ENCODE measurements around the gene CAMK2A.

The CAMK2A gene

GRCh38 chr5:150289551-150290390, at the start of gene CAMK2A:
Gene CAMK2A (minus strand): TSS chr5:150289773. CDS start chr5:150289625, 148 bp downstream.
- POLR2A ChIA-PET (ENCODE audit: low non-redundant PET): interaction anchor here (0.6 kb wide), 1 partner anchor 38 kb away, joined by 3 read pairs; no protein-coding TSS in a partner anchor
- no peak for DNase-seq (ENCODE audit: low spot score)

GRCh38 chr5:150339165-150339564, 49.6 kb upstream of the CAMK2A start:
- no peak for DNase-seq (ENCODE audit: low spot score)
- no peak for TF ChIP-seq CTCF (conservative IDR thresholded peaks at IDR 0.05; ENCODE audit: low read depth)
- CTCF ChIA-PET: interaction anchor here (2.9 kb wide), 1 partner anchor 11 kb away, joined by 20 read pairs; no protein-coding TSS in a partner anchor
- H3K27ac ChIP-seq: no peak overlapping the region
- POLR2A ChIA-PET (ENCODE audit: low non-redundant PET): no interaction called here

More at GRCh38 chr5:150289551-150290390, at the start of gene CAMK2A:
- TF ChIP-seq CTCF (conservative IDR thresholded peaks at IDR 0.05; ENCODE audit: low read depth): no peak
- H3K27ac ChIP-seq: no peak within 1 kb of the TSS
- CTCF ChIA-PET: interaction anchor here (0.7 to 1.2 kb wide), 3 partner anchors 17 to 365 kb away, joined by 3 to 5 read pairs (median 4); no protein-coding TSS in a partner anchor

- no peak for TF ChIP-seq CTCF (conservative IDR thresholded peaks at IDR 0.05; ENCODE audit: low read depth)
- DNase-seq (ENCODE audit: low spot score): no peak
- H3K27ac ChIP-seq: no peak overlapping the region
- ChIA-PET POLR2A (ENCODE audit: low non-redundant PET) (no interaction called here), CTCF (interaction anchor here (0.5 to 2.9 kb wide), 2 partner anchors 12 to 124 kb away, joined by 7 to 20 read pairs; no protein-coding TSS in a partner anchor)
Observed at GRCh38 chr5:150338546-150338945, 49.0 kb upstream of the CAMK2A start.

- POLR2A ChIA-PET (ENCODE audit: low non-redundant PET): no interaction called here
- no peak for TF ChIP-seq CTCF (conservative IDR thresholded peaks at IDR 0.05; ENCODE audit: low read depth)
- CTCF ChIA-PET: interaction anchor here (0.6 to 1.3 kb wide), 2 partner anchors 15 to 86 kb away, joined by 3 read pairs; no protein-coding TSS in a partner anchor
Observed at GRCh38 chr5:150335778-150336177, 46.2 kb upstream of the CAMK2A start.

GRCh38 chr5:150333400-150333799, 43.8 kb upstream of the CAMK2A start:
- no peak overlapping the region for H3K27ac ChIP-seq
- no peak for TF ChIP-seq CTCF (conservative IDR thresholded peaks at IDR 0.05; ENCODE audit: low read depth)
- ChIA-PET POLR2A (ENCODE audit: low non-redundant PET) (no interaction called here), CTCF (no interaction called here)
- DNase-seq (ENCODE audit: low spot score): no peak

More at GRCh38 chr5:150335778-150336177, 46.2 kb upstream of the CAMK2A start:
- no peak for DNase-seq (ENCODE audit: low spot score)
- H3K27ac ChIP-seq: no peak overlapping the region

GRCh38 chr5:150329881-150330876, 40.6 kb upstream of the CAMK2A start:
- TF ChIP-seq CTCF (conservative IDR thresholded peaks at IDR 0.05; ENCODE audit: low read depth): no peak
- CTCF ChIA-PET: no interaction called here
- no peak for DNase-seq (ENCODE audit: low spot score)
- no peak overlapping the region for H3K27ac ChIP-seq
- POLR2A ChIA-PET (ENCODE audit: low non-redundant PET): no interaction called here

Data from RWPE1 (cell line).